Bronchial smooth muscle cell (primary cell): ENCODE data around the gene TSPAN4. TPM values are rescaled to one million over a fixed set of nuclear protein-coding genes. Genes with fewer than 3 reads are reported as not detected.

ENCODE experiments used
- total RNA-seq: library from RNA; depleted of rRNA; stranded (reverse); fragments of >200 nt; gene quantifications from 2 replicates; pipeline ENCODE4 v1.2.1, GENCODE V29; 2014

TSPAN4 gene, protein sequence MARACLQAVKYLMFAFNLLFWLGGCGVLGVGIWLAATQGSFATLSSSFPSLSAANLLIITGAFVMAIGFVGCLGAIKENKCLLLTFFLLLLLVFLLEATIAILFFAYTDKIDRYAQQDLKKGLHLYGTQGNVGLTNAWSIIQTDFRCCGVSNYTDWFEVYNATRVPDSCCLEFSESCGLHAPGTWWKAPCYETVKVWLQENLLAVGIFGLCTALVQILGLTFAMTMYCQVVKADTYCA
- 130 and 162 TPM in 2 replicates for total RNA-seq

DNA sequence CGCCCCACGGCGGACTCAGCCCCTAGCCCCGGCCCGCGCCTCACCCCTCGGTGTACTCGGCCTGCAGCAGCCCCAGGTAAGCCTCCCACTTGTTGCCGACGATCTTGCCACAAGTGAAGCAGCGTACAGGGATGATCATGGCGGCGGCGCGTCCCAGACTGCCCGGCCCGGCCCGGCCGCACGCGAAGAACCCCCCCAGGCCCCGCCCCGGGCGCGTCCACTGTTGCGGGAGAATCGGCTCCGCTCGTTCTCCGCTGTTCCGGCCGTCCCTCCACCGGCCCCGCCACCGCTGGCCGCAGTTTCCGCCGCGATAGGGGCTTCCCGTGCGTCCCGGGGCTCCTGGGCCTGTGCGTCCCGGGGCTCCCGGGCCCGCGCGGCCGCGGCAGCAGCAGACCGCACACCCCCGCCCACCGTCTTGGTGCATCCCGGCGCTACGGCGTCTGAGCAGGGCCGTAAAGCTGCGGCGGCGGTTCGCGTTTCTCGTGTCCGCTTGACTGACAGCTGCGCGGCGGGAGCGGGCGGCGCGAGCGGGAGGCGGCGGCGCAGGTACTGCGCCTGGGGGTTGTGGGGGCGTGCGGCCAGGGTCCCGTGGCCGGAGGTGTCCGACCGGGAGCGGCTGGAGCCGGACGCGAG lies at the start of gene TSPAN4, which contains the start of gene POLR2L:
TSS of gene TSPAN4 (plus strand) at position 483 of the 633 bp plus-strand sequence. CDS start 7,453 bp downstream, outside the sequence.
TSS of gene POLR2L (minus strand) at position 160 of the 633 bp plus-strand sequence. CDS start at position 139, 21 bp downstream.

GRCh38 chr11:798093-798713 lies 44.4 kb upstream of the TSPAN4 start, which contains the start of gene SLC25A22:
TSS of gene SLC25A22 (minus strand) at chr11:798281. CDS start at chr11:795006, 3,275 bp downstream.

DNA sequence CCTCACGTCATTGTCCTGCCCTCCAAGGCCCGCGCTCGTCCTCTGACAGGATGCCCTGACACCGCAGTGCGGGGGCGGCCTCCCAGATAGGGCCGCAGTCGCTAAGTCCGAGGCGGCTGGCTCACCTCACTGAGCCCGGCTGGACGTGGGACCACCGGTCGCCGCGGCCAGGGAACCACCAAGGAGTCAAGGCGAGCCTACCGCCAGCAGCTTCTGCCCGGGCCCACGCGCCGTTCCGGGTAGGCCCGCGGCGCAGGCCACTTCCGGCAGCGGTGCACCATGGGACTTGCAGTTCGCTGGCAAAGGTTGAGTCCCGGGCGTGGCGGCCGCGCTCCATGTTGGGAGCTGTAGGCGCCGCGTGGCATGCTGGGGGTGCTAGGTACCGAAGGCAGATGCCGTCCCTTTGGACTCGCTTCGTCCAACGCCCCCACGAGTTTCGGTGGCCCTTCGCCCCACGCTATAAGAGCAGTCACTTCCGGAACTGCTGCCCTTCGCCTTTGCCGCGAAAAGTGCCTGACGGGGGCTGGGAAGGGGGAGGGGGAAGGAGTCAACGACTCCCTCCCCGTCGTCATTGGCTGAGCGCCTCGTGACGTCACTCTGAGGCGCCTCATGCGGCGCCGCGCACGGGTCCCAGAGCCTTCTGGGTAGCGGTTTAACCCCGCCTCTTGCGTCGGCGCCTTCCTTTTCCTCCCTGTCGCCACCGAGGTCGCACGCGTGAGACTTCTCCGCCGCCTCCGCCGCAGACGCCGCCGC lies 33.2 kb upstream of the TSPAN4 start, which contains the start of gene RPLP2:
TSS of gene RPLP2 (plus strand) at position 681 of the 753 bp plus-strand sequence. CDS start 268 bp downstream, outside the sequence.

GRCh38 chr11:818396-819128 lies 24.1 kb upstream of the TSPAN4 start, which contains the start of gene PNPLA2:
TSS of gene PNPLA2 (plus strand) at chr11:818914. CDS start at chr11:819719, 805 bp downstream.

DNA sequence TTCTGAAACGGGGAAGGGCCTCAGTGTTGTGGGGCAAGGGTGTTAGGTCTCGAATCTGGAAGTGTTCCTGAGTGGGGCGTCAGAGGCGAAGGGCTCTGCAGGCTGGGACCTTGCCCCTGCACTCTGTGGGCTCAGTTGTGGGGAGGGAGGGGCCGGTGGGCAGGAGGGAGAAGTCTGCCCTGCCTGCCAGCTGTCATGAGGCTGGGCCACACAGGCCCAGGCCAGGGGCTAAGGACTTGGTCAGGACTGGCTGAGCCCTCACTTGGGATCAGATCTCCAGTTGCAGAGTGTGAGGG lies 14.8 kb upstream of the TSPAN4 start, which contains the start of gene CRACR2B:
TSS of gene CRACR2B (plus strand) at position 23 of the 296 bp plus-strand sequence. CDS start 689 bp downstream, outside the sequence.

GRCh38 chr11:832529-833113 lies 10.0 kb upstream of the TSPAN4 start, which contains the start of gene CD151:
TSS of gene CD151 (plus strand) at chr11:832952. CDS start at chr11:836070, 3,118 bp downstream.

GRCh38 chr11:910589-911030 lies 68.0 kb downstream of the TSPAN4 start, which contains the start of gene CHID1:
TSS of gene CHID1 (minus strand) at chr11:910810. CDS start at chr11:904816, 5,994 bp downstream.

Other genes with a start within 250 kb of the TSPAN4 start
- gene IRF7, start 226.9 kb upstream of the TSPAN4 start, total RNA-seq: 4.9 and 5.8 TPM in 2 replicates
- gene CDHR5, start 217.9 kb upstream of the TSPAN4 start, total RNA-seq: not detected in 2 replicates
- 0.43 and 0.47 TPM in 2 replicates for gene SCT, start 215.7 kb upstream of the TSPAN4 start, total RNA-seq
- gene DRD4, start 205.6 kb upstream of the TSPAN4 start, total RNA-seq: under 0.01 TPM in 1 of 2 replicates, not detected in the other
- gene DEAF1, start 147.6 kb upstream of the TSPAN4 start, total RNA-seq: 28.7 and 43.7 TPM in 2 replicates
- 3.8 and 5.8 TPM in 2 replicates for gene TMEM80, start 147.0 kb upstream of the TSPAN4 start, total RNA-seq
- 64.5 and 88.6 TPM in 2 replicates for gene EPS8L2, start 136.6 kb upstream of the TSPAN4 start, total RNA-seq
- 127 and 174 TPM in 2 replicates for gene TALDO1, start 95.4 kb upstream of the TSPAN4 start, total RNA-seq
- 20.5 and 20.8 TPM in 2 replicates for gene GATD1, start 65.4 kb upstream of the TSPAN4 start, total RNA-seq
- 0.69 and 2.0 TPM in 2 replicates for gene CEND1, start 52.8 kb upstream of the TSPAN4 start, total RNA-seq
- gene SLC25A22, start 44.6 kb upstream of the TSPAN4 start, total RNA-seq: 11.8 and 12.5 TPM in 2 replicates
- gene PIDD1, start 37.6 kb upstream of the TSPAN4 start, total RNA-seq: 7.1 and 9.9 TPM in 2 replicates
- gene RPLP2, start 32.9 kb upstream of the TSPAN4 start, total RNA-seq: 334 and 584 TPM in 2 replicates
- gene PNPLA2, start 23.9 kb upstream of the TSPAN4 start, total RNA-seq: 18.8 TPM in 2 replicates
- 0.43 and 2.4 TPM in 2 replicates for gene CRACR2B, start 14.9 kb upstream of the TSPAN4 start, total RNA-seq
- 615 and 663 TPM in 2 replicates for gene CD151, start 9.9 kb upstream of the TSPAN4 start, total RNA-seq
- 324 and 475 TPM in 2 replicates for gene POLR2L, start 323 bp upstream of the TSPAN4 start, total RNA-seq
- gene CHID1, start 68.0 kb downstream of the TSPAN4 start, total RNA-seq: 42.7 and 63.5 TPM in 2 replicates
- 22.9 and 27.0 TPM in 2 replicates for gene AP2A2, start 83.0 kb downstream of the TSPAN4 start, total RNA-seq
- not detected in 2 replicates for gene MUC6, start 193.9 kb downstream of the TSPAN4 start, total RNA-seq
- gene MUC2, start 232.0 kb downstream of the TSPAN4 start, total RNA-seq: not detected in 2 replicates